Left colon (tissue), 2 donors: ENCODE results near the gene ANKRD63. TPM values are rescaled to one million over a fixed set of nuclear protein-coding genes. Genes with fewer than 3 reads are reported as not detected.
A peak's percentile ranks its signal among the peaks of the same experiment; 100 is the strongest.

Source experiments
- ATAC-seq: fragments of 200-7000 bp; cut with Tn5 transposase; one replicate; pipeline ENCODE4 v1.9.1; 2020; ENCODE audit warnings: mild to moderate bottlenecking, moderate library complexity
- DNase-seq, 2 donors: peaks; one replicate each; pipeline ENCODE4 v3.0.0-alpha.2; 2020
- intact Hi-C, 2 donors: fragments of 100-400 bp; cut with DNase I in 1 of 2; cut with micrococcal nuclease in 1 of 2; formaldehyde crosslinking; loops; one replicate each; pipeline versions ENCODE4 v1.11.2 to v1.14.0; 2022; cut with DNase I, micrococcal nuclease
- total RNA-seq, 2 donors: library from RNA; stranded (reverse); fragmentation: NEBNext Ultra II Directional; extraction: Animal tissue kit (Norgen Biotek cat#: 25700); gene quantifications; one replicate each; pipeline ENCODE4 v1.2.1, GENCODE V29; 2021
- donor health status: DM: no; HTN: no; CAD: no.
- donor health status: DM: yes; HTN: yes; CAD: no.

The ANKRD63 gene
- total RNA-seq, 2 donors from 2014 or later, result not detected

DNA sequence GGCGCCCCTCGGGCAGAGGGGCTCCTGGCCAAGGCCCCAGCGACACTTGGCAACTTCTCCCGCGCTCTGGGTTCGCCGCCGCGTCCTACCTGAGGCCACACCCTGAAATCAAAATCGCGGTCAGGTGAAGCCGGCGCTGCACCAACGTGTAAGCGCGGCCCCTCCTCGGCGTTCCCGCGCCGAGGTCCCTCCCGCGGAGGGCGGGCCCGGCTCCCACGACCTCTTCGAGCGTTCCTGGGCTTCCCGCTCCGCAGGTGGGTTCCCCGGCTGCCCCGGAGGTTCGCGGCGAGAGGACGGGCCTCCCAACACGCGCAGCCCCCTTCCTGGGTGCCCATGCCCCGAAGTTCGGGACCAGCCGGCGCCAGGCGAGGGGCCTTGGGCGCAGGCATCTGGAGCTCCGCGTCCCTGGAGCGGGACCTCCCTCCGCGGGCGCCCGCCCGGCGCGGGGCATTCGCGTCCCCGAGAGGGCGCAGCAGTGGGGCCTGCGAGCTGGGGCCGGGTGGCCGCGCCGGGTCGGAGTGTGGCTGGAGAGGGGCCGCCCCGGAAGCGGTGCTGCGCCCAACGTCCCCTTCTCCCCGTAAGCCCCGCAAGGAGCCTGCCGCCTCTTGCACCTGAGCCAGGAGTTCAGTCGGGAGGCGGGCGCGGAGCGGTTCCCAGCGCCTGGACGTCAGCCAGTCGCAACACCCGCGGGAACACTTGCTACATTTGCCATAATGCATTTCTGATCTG is 30.3 kb downstream of the ANKRD63 start:
- ATAC-seq (peak; percentile 84), DNase-seq (peak; percentile 59 to 62)
- intact Hi-C loops, result no loop called here

GRCh38 chr15:40252141-40252437 is 30.8 kb downstream of the ANKRD63 start:
- peak; percentile 16 for ATAC-seq
- intact Hi-C loops, result no loop called here
- no peak for DNase-seq

- DNase-seq (no peak), ATAC-seq (no peak)
- intact Hi-C loops, result no loop called here
Measured at GRCh38 chr15:40251486-40252140, 31.3 kb downstream of the ANKRD63 start.

DNA sequence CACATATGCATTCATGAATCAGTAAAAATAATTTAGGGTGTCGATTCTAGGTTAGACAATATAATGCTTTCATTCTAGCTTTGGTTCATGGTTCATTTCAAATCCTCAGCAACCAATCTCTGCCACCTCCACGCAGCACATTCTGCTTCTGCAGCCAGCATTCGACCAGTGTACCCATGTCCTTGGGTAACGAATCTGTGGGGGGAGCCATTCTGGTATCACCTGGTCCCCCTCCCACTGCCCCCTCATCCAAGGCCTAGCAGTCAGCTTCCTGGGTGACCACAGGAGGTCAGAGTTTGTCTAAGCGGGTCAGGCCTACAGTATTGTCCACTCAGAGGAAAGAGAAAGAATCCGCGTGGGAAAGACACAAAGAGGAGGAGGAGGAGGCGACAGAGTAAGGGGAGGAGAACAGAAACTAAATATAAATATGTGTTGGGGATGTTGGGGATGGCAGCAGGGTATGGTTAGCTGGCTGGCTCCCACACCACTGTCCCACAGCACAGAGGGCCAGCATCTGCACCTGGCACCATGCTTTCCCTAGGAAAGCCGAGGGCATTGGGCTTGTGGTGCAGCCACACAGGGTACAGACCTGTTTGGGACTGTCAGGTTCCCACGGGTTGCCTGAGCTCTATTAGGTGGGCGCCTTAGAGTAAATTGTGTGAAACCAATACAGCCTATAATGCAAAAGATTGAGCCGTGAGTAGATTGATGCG is 31.9 kb downstream of the ANKRD63 start:
- intact Hi-C loops, result no loop called here
- ATAC-seq (no peak), DNase-seq (peak in 1 of 2 donors; percentile 19)

DNA sequence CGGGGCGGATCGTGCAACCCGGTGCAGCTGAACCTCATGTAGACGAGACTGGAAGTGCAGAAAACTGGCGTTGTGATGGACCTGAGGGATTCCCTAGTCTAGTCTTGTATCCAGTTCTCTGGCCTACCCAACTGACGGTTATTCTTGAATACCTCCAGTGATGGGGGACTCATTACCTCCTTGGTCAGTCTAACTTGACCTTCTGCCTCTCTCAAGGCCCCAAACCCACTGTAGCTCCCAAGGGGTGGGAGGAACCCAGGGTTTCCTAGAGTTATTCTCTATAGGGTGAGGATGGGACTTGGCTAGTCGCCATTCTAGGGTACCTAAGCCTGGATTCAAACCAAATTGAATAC is 32.6 kb downstream of the ANKRD63 start:
- no peak for ATAC-seq
- intact Hi-C loops, result no loop called here
- peak in 1 of 2 donors; percentile 14 for DNase-seq

DNA sequence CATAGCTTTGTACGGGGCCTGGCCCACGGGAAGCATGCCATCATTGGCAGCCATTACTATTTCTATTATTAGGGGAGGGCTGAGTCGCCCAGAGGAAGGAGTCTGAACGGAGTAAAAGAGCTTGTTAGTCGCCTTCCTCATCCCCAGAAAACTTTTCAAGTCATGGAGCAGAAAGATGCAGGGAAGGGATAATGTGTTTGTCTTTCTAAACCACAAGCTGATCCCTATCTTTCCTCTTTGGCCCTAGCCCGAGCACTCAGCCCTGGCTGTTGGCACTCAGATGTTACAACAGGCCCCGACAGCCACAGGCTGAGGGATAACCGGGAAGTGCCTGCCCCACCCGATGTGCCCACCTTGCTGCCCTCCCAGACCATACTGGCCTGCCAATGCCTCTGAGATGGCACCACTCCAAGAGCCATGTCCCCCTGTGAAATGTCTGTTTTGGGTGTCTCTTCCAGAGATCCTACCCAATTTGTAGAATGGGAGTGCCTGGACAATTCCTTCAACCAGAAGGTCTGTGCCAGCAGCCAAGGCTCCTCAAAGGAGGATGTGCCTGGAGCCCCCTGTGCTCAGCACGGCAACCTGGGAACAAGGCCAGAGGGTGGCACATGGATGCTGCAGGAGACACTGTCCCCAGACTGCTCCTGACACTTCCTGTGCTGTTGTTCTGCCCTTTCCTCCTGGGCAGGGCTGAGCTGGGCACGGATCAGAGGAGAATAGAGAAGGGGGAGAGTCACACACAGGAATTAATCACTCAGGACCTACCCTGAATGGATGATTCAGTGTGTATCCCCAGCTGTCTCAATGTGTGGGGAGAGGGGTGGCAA is 33.2 kb downstream of the ANKRD63 start:
- DNase-seq, result no peak
- intact Hi-C loops, result no loop called here
- ATAC-seq, result no peak

- intact Hi-C loops, result no loop called here
- no peak for ATAC-seq
- no peak for DNase-seq
Measured at GRCh38 chr15:40248006-40248783, 34.7 kb downstream of the ANKRD63 start.

GRCh38 chr15:40247406-40247971 is 35.4 kb downstream of the ANKRD63 start:
- intact Hi-C loops, result no loop called here
- ATAC-seq (no peak), DNase-seq (no peak)

GRCh38 chr15:40246496-40247280 is 36.2 kb downstream of the ANKRD63 start:
- DNase-seq (no peak), ATAC-seq (no peak)
- intact Hi-C loops, result no loop called here

DNA sequence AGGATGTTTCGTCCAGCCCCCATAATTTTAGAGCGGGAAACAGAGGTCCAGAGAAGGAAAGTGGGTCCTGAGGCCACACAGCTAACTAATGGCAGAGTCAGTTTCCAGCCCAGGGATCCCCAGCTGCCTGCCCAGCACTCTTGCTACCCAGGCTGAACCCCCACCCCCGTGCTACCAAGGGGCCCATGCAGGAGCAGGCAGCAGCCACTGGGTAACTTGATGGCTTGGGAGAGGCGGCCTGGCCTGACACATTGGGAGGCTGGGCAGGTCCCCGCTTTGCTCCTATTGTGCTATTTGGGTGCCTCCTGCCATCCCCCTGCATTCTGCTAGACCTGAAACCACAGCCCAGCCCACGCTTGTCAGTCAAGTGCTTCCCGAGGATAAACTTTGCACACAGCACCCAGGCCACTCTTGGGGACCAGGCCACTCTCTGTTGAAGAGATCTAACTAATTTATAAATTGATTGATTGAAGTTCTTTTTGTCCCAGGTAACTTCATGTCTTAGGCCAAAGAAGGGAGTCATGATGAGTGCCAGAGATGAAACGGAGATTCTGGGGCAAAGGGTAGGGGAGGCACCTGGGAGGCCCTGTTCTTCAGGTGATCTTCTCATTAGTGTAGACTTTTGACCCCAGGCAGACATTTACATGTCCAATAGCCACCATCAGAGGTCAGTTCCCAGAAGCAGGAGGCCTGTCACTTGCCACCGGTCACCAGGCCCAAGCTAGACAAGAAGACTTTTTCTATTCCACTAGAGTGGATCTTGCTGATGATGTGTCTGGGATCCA is 37.0 kb downstream of the ANKRD63 start:
- DNase-seq (no peak), ATAC-seq (no peak)
- intact Hi-C loops, result no loop called here

GRCh38 chr15:40244961-40245523 is 37.8 kb downstream of the ANKRD63 start:
- ATAC-seq (peak; percentile 51), DNase-seq (no peak)
- intact Hi-C loops, result no loop called here

DNA sequence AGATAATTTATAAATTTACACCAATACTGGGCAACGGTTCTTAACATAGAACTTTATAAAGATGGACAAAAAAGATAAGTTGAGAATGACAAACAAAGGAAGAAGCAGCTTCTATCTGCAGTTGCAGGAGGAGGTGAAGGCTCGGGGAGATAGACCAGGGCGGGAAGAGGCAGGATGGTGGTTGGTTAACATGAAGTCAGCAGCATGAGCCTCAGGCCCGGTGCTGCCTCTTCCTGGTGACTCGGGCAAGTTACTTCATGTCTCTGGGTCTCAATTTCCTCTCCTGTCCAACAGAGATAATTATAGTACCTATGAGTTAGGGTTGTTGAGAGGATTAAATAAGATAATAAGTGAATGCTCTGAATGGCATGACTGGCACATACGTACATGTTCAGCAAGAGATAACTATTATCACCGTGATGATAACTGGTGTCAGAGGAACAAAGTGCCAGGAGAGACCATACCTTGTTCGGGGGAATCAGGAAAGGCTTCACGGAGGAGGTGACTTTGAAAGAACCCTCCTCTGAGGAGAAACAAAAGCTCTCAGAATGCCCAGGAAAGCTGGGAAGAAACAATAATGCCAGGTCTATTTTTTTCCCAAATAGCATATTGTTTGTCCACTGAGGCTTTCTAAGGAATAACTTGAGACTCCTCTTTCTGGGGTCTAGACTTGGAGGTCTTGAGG is 39.6 kb downstream of the ANKRD63 start:
- ATAC-seq (no peak), DNase-seq (no peak)
- intact Hi-C loops, result no loop called here

GRCh38 chr15:40242601-40243000 is 40.3 kb downstream of the ANKRD63 start:
- intact Hi-C loops, result no loop called here
- DNase-seq (no peak), ATAC-seq (no peak)

GRCh38 chr15:40242213-40242599 is 40.7 kb downstream of the ANKRD63 start:
- DNase-seq (no peak), ATAC-seq (no peak)
- intact Hi-C loops, result no loop called here

DNA sequence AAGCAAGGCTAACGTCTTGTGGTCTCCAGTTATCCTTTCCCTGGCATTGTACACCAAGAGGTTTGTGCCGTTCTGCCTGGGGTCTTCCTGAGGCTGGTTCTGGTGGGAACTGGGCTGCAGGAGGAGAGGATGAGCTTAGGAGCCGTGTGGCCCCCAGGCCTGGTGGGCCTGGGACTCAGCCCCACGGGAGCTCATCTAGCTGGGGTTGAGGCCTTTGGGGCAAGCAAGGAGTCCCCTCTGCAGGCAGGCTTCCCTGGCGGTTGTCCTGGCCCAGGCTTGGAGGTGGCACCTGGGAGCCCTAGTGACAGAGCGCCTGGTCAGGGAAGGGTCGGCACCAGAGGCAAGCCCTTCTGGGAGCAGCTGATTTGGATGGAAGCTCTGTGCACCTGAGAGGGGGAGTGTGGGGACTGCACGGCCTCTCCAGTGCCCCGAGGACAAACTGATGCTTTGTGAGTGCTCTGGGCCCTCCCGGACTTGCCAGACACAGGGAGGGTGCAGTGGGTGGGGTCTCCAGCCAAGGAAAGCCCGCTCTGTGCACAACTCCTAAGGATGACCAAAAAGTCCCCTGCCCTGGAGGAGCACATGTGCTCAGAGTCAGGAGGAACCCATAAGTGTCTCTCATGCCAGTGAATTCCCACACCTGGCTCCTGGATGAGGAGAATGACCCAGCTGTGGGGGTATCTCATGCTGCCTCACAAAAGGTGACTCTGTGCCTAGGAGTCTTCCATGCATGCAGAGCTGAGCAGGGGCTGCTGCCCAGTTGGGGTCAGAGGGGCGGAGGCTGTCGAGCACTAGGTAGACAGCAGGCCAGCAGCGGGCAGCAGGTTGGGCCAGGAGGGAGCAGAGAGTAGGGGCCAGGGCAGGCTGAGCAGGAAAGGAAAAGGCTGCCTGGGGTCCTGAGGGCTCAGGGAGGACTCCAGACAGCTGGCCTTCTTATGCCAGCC is 41.3 kb downstream of the ANKRD63 start:
- intact Hi-C loops, result no loop called here
- ATAC-seq (no peak), DNase-seq (no peak)
